OCI-LY7 (cell line): ENCODE results near the gene TNFAIP8.

Experiments
- CTCF ChIP-seq: fragments of 200-600 bp; sonication (generic); conservative IDR thresholded peaks from 2 replicates; pipeline ENCODE4 v1.5.1; 2014; ENCODE audit warnings: mild to moderate bottlenecking, antibody characterized with exemption, low read length, moderate library complexity, mixed read lengths
- EZH2phosphoT487 ChIP-seq: fragments of 200-600 bp; sonication (generic); IDR thresholded peaks from 2 replicates; pipeline ENCODE4 v1.6.1; 2018; ENCODE audit warnings: low read depth, borderline replicate concordance, mild to moderate bottlenecking, mixed run types, antibody characterized with exemption, low read length, moderate library complexity, mixed read lengths

- TF ChIP-seq EZH2phosphoT487 = no peak
- TF ChIP-seq CTCF = no peak
These were observed 1.1 kb upstream of the TNFAIP8 start for GRCh38 chr5:119354537-119355243.
